Measurements from ENCODE around the gene ZDHHC11B.
"Not testable (repeated sequence)": the region's sequence is repeated elsewhere in the genome, so short reads cannot be mapped to it uniquely, and the experiment has no call there.

Gene ZDHHC11B

DNA sequence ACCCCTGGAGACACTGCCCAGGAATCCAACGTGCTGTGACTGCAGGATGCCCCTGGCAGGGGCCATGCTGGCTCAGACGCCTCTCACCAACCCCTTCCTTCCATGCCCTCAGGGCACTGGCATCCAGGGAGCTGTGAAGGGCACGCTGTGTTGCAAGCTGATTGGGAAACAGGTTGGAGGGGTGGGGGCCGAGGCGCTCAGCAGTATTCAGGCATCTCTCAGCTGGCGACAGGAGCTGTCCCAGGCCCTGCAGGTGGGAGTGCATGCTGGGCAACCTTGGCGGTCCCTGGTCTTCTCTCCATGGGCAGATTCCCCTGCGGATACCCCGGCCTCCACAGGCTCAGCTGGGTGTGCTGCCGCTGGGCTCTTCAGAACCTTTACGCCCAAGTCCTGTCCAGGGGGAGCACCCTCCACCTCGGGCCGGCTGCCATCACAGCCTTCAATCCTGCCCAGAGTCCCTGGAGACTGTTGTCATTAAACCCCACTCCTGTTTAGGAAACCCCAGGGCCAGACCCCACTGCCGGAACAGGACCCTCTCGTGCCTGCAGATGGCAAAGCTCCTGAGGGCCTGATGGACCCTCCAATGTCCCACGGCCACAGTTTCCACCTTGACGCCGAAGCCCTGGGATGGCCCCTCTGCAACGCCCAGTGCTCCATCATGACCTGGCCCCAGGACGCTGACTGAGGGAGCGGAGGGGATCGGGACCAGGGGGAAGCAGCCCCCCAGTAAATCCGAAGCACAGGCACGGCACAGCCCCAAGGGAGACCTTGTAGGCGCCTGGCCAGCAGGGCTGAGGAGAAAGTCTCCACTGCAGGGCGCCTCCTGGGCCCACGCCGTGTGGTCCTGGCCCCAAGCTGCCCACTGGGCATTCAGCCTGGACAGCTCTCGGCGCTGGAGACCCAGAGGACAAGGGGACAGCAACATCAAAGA lies 100.7 kb downstream of the ZDHHC11B start:
- DNase-seq, result peak; percentile 25

- DNase-seq, result peak; percentile 28
These were observed 101.7 kb downstream of the ZDHHC11B start for GRCh38 chr5:682651-683358.

DNA sequence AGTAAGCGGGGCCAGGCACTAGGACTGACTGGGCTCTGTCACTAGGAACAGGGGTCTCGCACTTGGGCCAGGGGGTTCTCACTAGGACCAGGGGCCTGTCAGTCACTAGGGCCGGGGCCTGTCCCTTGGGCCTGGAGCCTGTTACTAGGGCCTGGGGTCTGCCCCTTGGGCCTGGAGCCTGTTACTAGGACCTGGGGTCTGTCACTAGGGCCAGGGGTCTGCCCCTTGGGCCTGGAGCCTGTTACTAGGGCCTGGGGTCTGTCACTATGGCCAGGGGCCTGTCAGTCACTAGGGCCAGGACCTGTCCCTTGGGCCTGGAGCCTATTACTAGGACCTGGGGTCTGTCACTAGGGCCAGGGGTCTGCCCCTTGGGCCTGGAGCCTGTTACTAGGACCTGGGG lies 102.3 kb downstream of the ZDHHC11B start:
- DNase-seq, result not testable (repeated sequence)

DNA sequence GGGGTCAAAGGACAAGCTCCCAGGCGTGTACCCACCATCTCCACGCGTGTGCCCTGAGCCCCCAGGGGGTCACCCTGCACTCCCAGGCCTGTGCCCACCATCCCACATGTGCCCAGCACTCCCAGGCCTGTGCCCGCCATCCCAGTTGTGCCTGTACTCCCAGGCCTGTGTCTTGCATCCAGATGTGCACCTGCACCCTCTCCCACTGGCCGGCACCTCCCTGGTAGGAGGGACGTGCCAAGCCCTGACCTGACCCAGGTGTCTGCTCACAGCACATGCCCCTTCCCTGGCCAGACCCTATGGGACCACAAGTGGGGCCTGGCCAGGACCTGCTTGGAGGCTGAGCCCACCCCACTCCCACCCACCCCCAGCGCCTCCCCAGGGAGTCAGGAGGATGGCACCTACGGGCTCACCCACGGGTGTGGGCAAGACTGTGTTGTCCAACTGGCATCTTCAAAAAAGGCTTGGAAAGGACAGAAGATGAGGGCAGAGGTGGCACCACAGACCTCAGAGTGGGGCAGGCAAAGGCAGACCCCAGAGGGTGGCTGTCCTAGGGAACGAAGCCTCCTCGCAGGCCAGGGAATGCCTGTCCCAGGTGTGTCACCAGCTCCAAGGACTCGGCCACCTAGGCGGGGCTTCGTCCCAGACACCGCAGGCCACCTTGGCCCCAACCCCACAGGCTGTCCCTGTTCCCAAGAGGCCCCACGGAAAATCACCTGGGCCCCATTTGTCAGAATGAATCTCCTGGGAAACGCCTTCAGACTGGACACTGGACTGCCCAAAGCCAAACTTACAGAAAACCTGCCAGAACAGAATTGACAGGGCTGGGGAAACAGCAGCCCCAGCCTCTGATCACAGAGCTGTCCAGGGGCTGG lies 103.0 kb downstream of the ZDHHC11B start:
- peak; percentile 27 for DNase-seq

GRCh38 chr5:680836-681235 lies 103.7 kb downstream of the ZDHHC11B start:
- not testable (repeated sequence) for DNase-seq

- DNase-seq, result not testable (repeated sequence)
These were observed 104.3 kb downstream of the ZDHHC11B start for GRCh38 chr5:680118-680795.

- DNase-seq, result peak; percentile 26
These were observed 105.2 kb downstream of the ZDHHC11B start for GRCh38 chr5:679166-679895.

- not testable (repeated sequence) for DNase-seq
These were observed 106.0 kb downstream of the ZDHHC11B start for GRCh38 chr5:678521-678920.

GRCh38 chr5:677131-678101 lies 107.1 kb downstream of the ZDHHC11B start:
- DNase-seq, result peak; percentile 26

GRCh38 chr5:676699-677076 lies 107.8 kb downstream of the ZDHHC11B start:
- no peak for DNase-seq

DNA sequence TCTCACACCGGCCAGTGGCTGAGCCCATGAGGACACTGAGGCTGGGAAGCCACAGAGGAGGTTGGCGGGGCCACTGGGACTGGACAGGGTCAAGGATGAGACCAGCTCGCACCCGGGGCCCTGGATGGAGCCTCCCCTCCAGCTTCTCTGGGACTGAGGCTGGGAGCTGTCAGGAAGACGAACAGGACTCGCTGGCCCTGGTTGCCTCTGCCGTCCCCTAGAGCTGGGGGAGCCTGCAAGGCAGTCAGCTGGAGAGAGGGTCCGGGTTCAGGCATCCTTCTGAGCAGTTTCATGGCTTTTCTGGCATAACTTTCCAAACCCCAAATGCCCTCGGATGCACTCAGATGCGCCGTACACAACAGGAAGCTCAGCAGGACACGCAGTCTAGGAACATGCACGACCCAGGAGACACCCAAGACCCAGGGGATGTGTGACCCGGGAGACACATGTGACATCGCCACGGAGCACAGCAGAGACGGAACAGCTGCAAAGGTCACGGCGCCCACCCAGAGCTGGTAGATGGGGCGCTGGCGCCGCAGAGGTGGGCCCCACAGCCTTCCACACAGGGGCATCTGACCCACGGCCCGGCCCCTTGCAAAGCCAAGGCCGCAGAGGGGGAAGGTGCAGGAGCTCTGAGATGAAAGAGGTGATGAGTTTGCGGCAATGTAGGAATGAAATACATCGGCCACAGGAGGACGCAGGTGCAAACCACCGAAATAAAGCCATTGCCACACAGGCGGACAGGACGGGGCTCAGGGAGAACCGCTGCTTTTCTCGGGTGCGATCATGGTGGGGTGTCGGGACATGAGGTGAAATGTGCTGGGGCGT lies 108.4 kb downstream of the ZDHHC11B start:
- DNase-seq, result peak; percentile 29

- peak; percentile 28 for DNase-seq
These were observed 109.2 kb downstream of the ZDHHC11B start for GRCh38 chr5:675111-675870.

- no peak for DNase-seq
These were observed 109.9 kb downstream of the ZDHHC11B start for GRCh38 chr5:674630-675011.

DNA sequence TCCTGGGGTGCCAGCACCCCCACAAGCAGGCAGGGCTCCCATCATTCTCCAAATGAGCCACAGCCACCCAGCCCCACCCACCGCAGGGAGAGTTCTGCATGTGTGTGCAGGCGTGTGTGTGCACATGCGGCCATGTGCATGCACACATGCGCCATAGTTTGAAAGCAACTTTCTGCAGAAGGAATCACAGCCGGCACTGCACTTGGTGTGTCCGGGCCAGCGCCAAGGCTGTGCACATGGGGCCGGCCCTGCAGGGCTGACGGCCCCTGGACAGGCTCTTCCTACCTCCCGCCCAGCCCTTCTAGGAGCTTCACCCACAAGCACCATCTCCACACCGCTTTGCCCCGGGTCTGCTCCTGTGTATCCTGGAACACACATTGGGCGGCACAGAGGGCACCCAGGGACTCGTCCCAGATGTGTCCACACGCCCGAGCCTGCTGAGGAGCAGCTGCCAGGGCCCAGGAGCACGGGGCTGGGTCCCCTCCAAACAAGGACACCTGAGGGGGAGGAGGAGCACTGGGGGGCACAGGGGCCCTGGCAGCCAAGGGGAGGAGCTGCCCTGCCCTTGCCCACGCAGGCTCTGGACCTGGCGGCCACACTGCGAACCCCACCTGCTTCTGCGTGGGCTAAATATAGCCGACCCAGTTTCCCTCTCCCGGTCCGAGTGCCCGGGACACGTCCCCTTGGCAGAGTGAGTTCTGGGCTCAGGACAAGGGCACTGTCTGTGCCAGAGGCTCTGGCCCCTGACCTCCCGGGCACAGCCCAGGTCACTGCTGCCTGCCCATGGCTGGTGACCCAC lies 110.5 kb downstream of the ZDHHC11B start:
- no peak for DNase-seq

- peak; percentile 29 for DNase-seq
These were observed 111.2 kb downstream of the ZDHHC11B start for GRCh38 chr5:673161-673830.

GRCh38 chr5:672329-673160 lies 112.0 kb downstream of the ZDHHC11B start:
- peak; percentile 47 for DNase-seq

Data from activated CD4-positive, CD25-positive, alpha-beta regulatory T cell treated with anti-CD3 and anti-CD28 coated beads, Interleukin-2, amount 50 U/mL, for 72 hours (primary cell).